HepG2 (cell line): Measurements from ENCODE around the gene AHRR. TPM values are rescaled to one million over a fixed set of nuclear protein-coding genes. Genes with fewer than 3 reads are reported as not detected.

Experiments
- ATAC-seq: fragments of 200-7000 bp; cut with Tn5 transposase; 3 replicates; pipeline ENCODE4 v1.9.1; 2020; ENCODE audit warnings: mild to moderate bottlenecking, moderate library complexity
- BruUV-seq: library from RNA; stranded (reverse); fragments of 400-500 nt; replicated peaks from 2 replicates; lab custom pipeline; 2021; lab: Mats Ljungman, UMichigan
- CTCF ChIA-PET: fragments of 300-600 bp; formaldehyde crosslinking; extraction: SDS; loops from one replicate; lab custom pipeline; 2021; ENCODE audit warnings: low total read pairs, inconsistent platforms, low intra/inter-chr PET ratio; lab: Yijun Ruan, JAX
- POLR2A ChIA-PET: fragments of 350-600 bp; sonication (Branson Sonifier 250); formaldehyde crosslinking; loops from one replicate; lab custom pipeline; 2020; ENCODE audit warnings: antibody characterized with exemption, inconsistent platforms; lab: Yijun Ruan, JAX
- DNase-seq: peaks from one replicate; pipeline ENCODE4 v3.0.0-alpha.2; 2015; ENCODE audit warnings: low spot score
- FAIRE-seq: peaks from 3 replicates; lab custom pipeline; 2011; peaks lifted over from hg19 to GRCh38; lab: Jason Lieb, UNC
- H2AFZ ChIP-seq: one replicate; pipeline ENCODE4 v1.6.1; 2011; ENCODE audit warnings: low read length, inconsistent platforms
- H3K27ac ChIP-seq: fragments of 300-600 bp; 3 replicates; pipeline ENCODE4 v1.8.0; 2011; ENCODE audit warnings: mixed run types, mild to moderate bottlenecking, mixed read lengths, low read length, inconsistent platforms; ENCODE audit not compliant: insufficient read depth; ENCODE audit errors: extremely low read length
- H3K27me3 ChIP-seq, 2 experiments: fragments of 200-600 bp in 1 of 2; 2 replicates in 1 of 2; 3 replicates in 1 of 2; pipeline versions ENCODE4 v1.6.0 to v1.8.0; 2011; ENCODE audit warnings: low read length in 2 of 2, mild to moderate bottlenecking in 2 of 2, moderate library complexity in 2 of 2, inconsistent platforms in 1 of 2; ENCODE audit not compliant: insufficient read depth in 2 of 2, control insufficient read depth in 1 of 2
- H3K36me3 ChIP-seq, 2 experiments: fragments of 200-600 bp in 1 of 2; replicated peaks in 1 of 2; 2 replicates in 1 of 2; 3 replicates in 1 of 2; pipeline versions ENCODE4 v1.5.1 to v1.8.0; 2011; ENCODE audit warnings: low read length in 2 of 2, inconsistent platforms in 1 of 2; ENCODE audit not compliant: insufficient read depth in 2 of 2, control insufficient read depth in 1 of 2
- H3K4me1 ChIP-seq: 2 replicates; pipeline ENCODE4 v1.5.1; 2012; ENCODE audit warnings: low read length, inconsistent platforms; ENCODE audit not compliant: insufficient read depth
- H3K4me2 ChIP-seq: 2 replicates; pipeline ENCODE4 v1.6.0; 2011; ENCODE audit warnings: low read depth, low read length, inconsistent platforms
- H3K4me3 ChIP-seq, 3 experiments: fragments of 200-600 bp in 1 of 3; sonication (generic), shearing (Covaris generic) in 1 of 3; replicated peaks in 1 of 3; 2 replicates each; pipeline ENCODE4 v1.5.1; 2011 to 2016; ENCODE audit warnings: low read length in 3 of 3, inconsistent platforms in 2 of 3, low read depth in 2 of 3, mild to moderate bottlenecking in 2 of 3, control low read depth in 1 of 3, mixed read lengths in 1 of 3; ENCODE audit not compliant: insufficient read depth in 1 of 3
- H3K79me2 ChIP-seq: one replicate; pipeline ENCODE4 v1.6.1; 2011; ENCODE audit warnings: low read length, inconsistent platforms; ENCODE audit not compliant: insufficient read depth
- H3K9ac ChIP-seq: 2 replicates; pipeline ENCODE4 v1.6.0; 2011; ENCODE audit warnings: mild to moderate bottlenecking, low read depth, low read length, inconsistent platforms; ENCODE audit not compliant: insufficient read depth
- H3K9me3 ChIP-seq: 2 replicates; pipeline ENCODE4 v1.5.1; 2012; ENCODE audit warnings: mild to moderate bottlenecking, low read length
- H4K20me1 ChIP-seq: 2 replicates; pipeline ENCODE4 v1.6.0; 2011; ENCODE audit warnings: inconsistent platforms, mild to moderate bottlenecking, low read length, moderate library complexity; ENCODE audit not compliant: insufficient read depth
- ATF7-NPFF ChIP-seq: sonication (generic); formaldehyde crosslinking; IDR thresholded peaks from 2 replicates; pipeline ENCODE4 v1.8.1; 2023; ENCODE audit warnings: mild to moderate bottlenecking, low read depth, missing genetic modification reagents, moderate library complexity
- HIC2 ChIP-seq: sonication (generic); formaldehyde crosslinking; IDR thresholded peaks from 2 replicates; pipeline ENCODE4 v1.9.0; 2022; ENCODE audit warnings: low read depth, missing genetic modification reagents
- PHF8 ChIP-seq: sonication (generic); formaldehyde crosslinking; IDR thresholded peaks from 2 replicates; pipeline ENCODE4 v1.5.0; 2020; ENCODE audit warnings: missing genetic modification reagents
- PLSCR1 ChIP-seq: sonication (generic); formaldehyde crosslinking; IDR thresholded peaks from 2 replicates; pipeline ENCODE4 v1.5.0; 2020; ENCODE audit warnings: missing genetic modification reagents, mild to moderate bottlenecking, borderline replicate concordance
- PRMT3 ChIP-seq: sonication (generic); formaldehyde crosslinking; IDR thresholded peaks from 2 replicates; pipeline ENCODE4 v1.8.1; 2022; ENCODE audit warnings: low read depth, mild to moderate bottlenecking, moderate library complexity, missing genetic modification reagents, borderline replicate concordance
- SOX6 ChIP-seq, 2 experiments: fragments of 450-650 bp in 1 of 2; sonication (generic) in 1 of 2; formaldehyde crosslinking in 1 of 2; IDR thresholded peaks; 2 replicates each; pipeline versions ENCODE4 v1.4.0 to v1.6.1; 2017 to 2020; ENCODE audit warnings: antibody characterized with exemption in 1 of 2, mild to moderate bottlenecking in 1 of 2, missing genetic modification reagents in 1 of 2
- SRF ChIP-seq: IDR thresholded peaks from 2 replicates; pipeline ENCODE4 v1.6.1; 2011; ENCODE audit warnings: mild to moderate bottlenecking, low read depth, low read length, moderate library complexity
- YEATS2 ChIP-seq: sonication (generic); formaldehyde crosslinking; IDR thresholded peaks from 2 replicates; pipeline ENCODE4 v1.4.0; 2020; ENCODE audit warnings: missing genetic modification reagents, borderline replicate concordance
- ZMYM2 ChIP-seq: sonication (generic); formaldehyde crosslinking; IDR thresholded peaks from 2 replicates; pipeline ENCODE4 v1.8.0; 2022; ENCODE audit warnings: mild to moderate bottlenecking, missing genetic modification reagents
- ZNF143 ChIP-seq: sonication (generic); formaldehyde crosslinking; IDR thresholded peaks from 2 replicates; pipeline ENCODE4 v1.4.0; 2020; ENCODE audit warnings: missing genetic modification reagents
- ZNF441 ChIP-seq: sonication (generic); formaldehyde crosslinking; IDR thresholded peaks from 2 replicates; pipeline ENCODE4 v1.7.0; 2021; ENCODE audit warnings: missing genetic modification reagents, borderline replicate concordance
- ZNF567 ChIP-seq: sonication (generic); formaldehyde crosslinking; IDR thresholded peaks from 2 replicates; pipeline ENCODE4 v1.8.1; 2023; ENCODE audit warnings: mild to moderate bottlenecking, missing genetic modification reagents, borderline replicate concordance
- ZNF569 ChIP-seq: sonication (generic); formaldehyde crosslinking; IDR thresholded peaks from 2 replicates; pipeline ENCODE4 v1.5.0; 2020; ENCODE audit warnings: mild to moderate bottlenecking, missing genetic modification reagents, moderate library complexity, borderline replicate concordance
- ZNF724P ChIP-seq: sonication (generic); formaldehyde crosslinking; IDR thresholded peaks from 2 replicates; pipeline ENCODE4 v1.8.0; 2022; ENCODE audit warnings: missing genetic modification reagents, borderline replicate concordance
- WGBS: methylation state at CpG from one replicate; pipeline ENCODE4 v1.1.6; 2017; ENCODE audit warnings: low lambda C conversion rate; 5-methylcytosine and 5-hydroxymethylcytosine counted together
- in situ Hi-C: cut with HindIII; loops from 2 replicates; pipeline ENCODE4 v1.10.0; 2017; ENCODE audit warnings: low pct_unique_long_range_greater_than_20kb; ENCODE audit not compliant: extremely low pct_ligation_motif_present
- intact Hi-C: fragments of 100-400 bp; cut with micrococcal nuclease; formaldehyde crosslinking; loops from one replicate; pipeline ENCODE4 v1.10.0; 2022; ENCODE audit not compliant: unreplicated experiment
- polyA plus RNA-seq, 8 experiments: library from polyadenylated mRNA; depleted of rRNA in 3 of 8; stranded (reverse) in 7 of 8; unstranded in 1 of 8; fragments of >200 nt; fragmentation: Illumina TruSeq in 4 of 8; extraction: Trizol in 4 of 8; gene quantifications; 2 replicates each; pipeline versions ENCODE4 v1.2.1 to v1.2.3, GENCODE V29; 2011 to 2016; ENCODE audit warnings: low read depth in 4 of 8, missing spikeins in 1 of 8, mixed read lengths in 1 of 8; ENCODE audit not compliant: insufficient read depth in 1 of 8
- total RNA-seq, 5 experiments: library from RNA; depleted of rRNA; stranded (reverse); fragments of >200 nt; fragmentation: Illumina TruSeq; extraction: Trizol; gene quantifications; 2 replicates each; pipeline ENCODE4 v1.2.3, GENCODE V29; 2016; ENCODE audit warnings: low read depth in 1 of 5
- TF ChIP-seq, protein P1 (sequence below): sonication (generic); formaldehyde crosslinking; IDR thresholded peaks from 2 replicates; pipeline ENCODE4 v1.5.0; 2020; ENCODE audit warnings: mild to moderate bottlenecking, missing genetic modification reagents

Gene AHRR
- total and polyA plus RNA-seq, 2 of the 13 experiments (the other 11 are each of a cell fraction or from before 2014, with no cell fraction given), result 0.28 to 0.35 TPM

GRCh38 chr5:375336-375920 lies 53.9 kb downstream of the AHRR start:
- H3K4me2 ChIP-seq, result no peak overlapping the region
- ChIA-PET CTCF (no interaction called here), POLR2A (no interaction called here)
- H3K4me1 ChIP-seq, result no peaks in the 10 kb centered on the region
- in situ Hi-C loops (no loop called here), intact Hi-C loops (no loop called here)
- TF ChIP-seq, protein P1, sequence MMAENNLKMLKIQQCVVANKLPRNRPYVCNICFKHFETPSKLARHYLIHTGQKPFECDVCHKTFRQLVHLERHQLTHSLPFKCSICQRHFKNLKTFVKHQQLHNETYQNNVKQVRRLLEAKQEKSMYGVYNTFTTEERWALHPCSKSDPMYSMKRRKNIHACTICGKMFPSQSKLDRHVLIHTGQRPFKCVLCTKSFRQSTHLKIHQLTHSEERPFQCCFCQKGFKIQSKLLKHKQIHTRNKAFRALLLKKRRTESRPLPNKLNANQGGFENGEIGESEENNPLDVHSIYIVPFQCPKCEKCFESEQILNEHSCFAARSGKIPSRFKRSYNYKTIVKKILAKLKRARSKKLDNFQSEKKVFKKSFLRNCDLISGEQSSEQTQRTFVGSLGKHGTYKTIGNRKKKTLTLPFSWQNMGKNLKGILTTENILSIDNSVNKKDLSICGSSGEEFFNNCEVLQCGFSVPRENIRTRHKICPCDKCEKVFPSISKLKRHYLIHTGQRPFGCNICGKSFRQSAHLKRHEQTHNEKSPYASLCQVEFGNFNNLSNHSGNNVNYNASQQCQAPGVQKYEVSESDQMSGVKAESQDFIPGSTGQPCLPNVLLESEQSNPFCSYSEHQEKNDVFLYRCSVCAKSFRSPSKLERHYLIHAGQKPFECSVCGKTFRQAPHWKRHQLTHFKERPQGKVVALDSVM (CRISPR knock-in tag), result no peak
- TF ChIP-seq ATF7-NPFF (CRISPR knock-in tag) (no peak), ZNF143 (CRISPR knock-in tag) (no peak), ZMYM2 (CRISPR knock-in tag) (no peak), ZNF441 (CRISPR knock-in tag) (no peak), ZNF567 (CRISPR knock-in tag) (no peak), PRMT3 (CRISPR knock-in tag) (no peak), PLSCR1 (no peak), ZNF724P (CRISPR knock-in tag) (no peak), HIC2 (CRISPR knock-in tag) (no peak), SRF (no peak), SOX6 (IDR thresholded peaks at IDR 0.05) (no peak), SOX6 (CRISPR knock-in tag; IDR thresholded peaks at IDR 0.05) (no peak), PHF8 (CRISPR knock-in tag) (no peak), ZNF569 (no peak), YEATS2 (CRISPR knock-in tag) (no peak)
- BruUV-seq, result no TSS peak
- no peak for DNase-seq
- no peaks in the 10 kb centered on the region for H3K79me2 ChIP-seq
- WGBS, result 55% methylated on average over 8 of the region's 21 CpGs
- no peaks in the 10 kb centered on the region for H3K36me3 ChIP-seq
- H3K27ac ChIP-seq, result no peak overlapping the region
- no peak overlapping the region for H2AFZ ChIP-seq
- H3K9me3 ChIP-seq, result no peaks in the 10 kb centered on the region
- ATAC-seq, result no peak
- no peak overlapping the region for H3K4me3 ChIP-seq
- no peaks in the 10 kb centered on the region for H4K20me1 ChIP-seq
- no peak overlapping the region for H3K9ac ChIP-seq
- H3K27me3 ChIP-seq, result 0 out of 5 replicates have a peak, but pooled peaks cover 0 to 2% of the 10 kb centered on the region in 2 experiments
- no peak for FAIRE-seq
